NCI-H2107 treated with DMSO at 0.1 percent for 48 hours (cell line): ENCODE data around the gene ITPRIPL2.

Source experiments
- DNase-seq: peaks from one replicate; lab custom pipeline; 2025; ENCODE audit not compliant: unreplicated experiment; lab: John Stamatoyannopoulos, UW

ITPRIPL2 gene

GRCh38 chr16:19093631-19094541 is 19.9 kb upstream of the ITPRIPL2 start:
- no peak for DNase-seq

GRCh38 chr16:19094542-19095365 is 19.0 kb upstream of the ITPRIPL2 start:
- no peak for DNase-seq

- no peak for DNase-seq
Measured at GRCh38 chr16:19095654-19096053, 18.1 kb upstream of the ITPRIPL2 start.

GRCh38 chr16:19098173-19098572 is 15.6 kb upstream of the ITPRIPL2 start:
- no peak for DNase-seq

- DNase-seq: no peak
Measured at GRCh38 chr16:19102187-19102872, 11.4 kb upstream of the ITPRIPL2 start.

GRCh38 chr16:19104607-19105006 is 9.2 kb upstream of the ITPRIPL2 start:
- no peak for DNase-seq

GRCh38 chr16:19105131-19105530 is 8.6 kb upstream of the ITPRIPL2 start:
- DNase-seq: no peak

- DNase-seq: no peak
Measured at GRCh38 chr16:19105891-19106624, 7.7 kb upstream of the ITPRIPL2 start.

GRCh38 chr16:19106625-19107020 is 7.1 kb upstream of the ITPRIPL2 start:
- no peak for DNase-seq

- no peak for DNase-seq
Measured at GRCh38 chr16:19108409-19109287, 5.1 kb upstream of the ITPRIPL2 start.

- DNase-seq: no peak
Measured at GRCh38 chr16:19109288-19109664, 4.5 kb upstream of the ITPRIPL2 start.

GRCh38 chr16:19110537-19111360 is 3.0 kb upstream of the ITPRIPL2 start:
- no peak for DNase-seq

- no peak for DNase-seq
Measured at GRCh38 chr16:19112099-19112407, 1.7 kb upstream of the ITPRIPL2 start.

GRCh38 chr16:19114359-19115147 is 789 bp downstream of the ITPRIPL2 start:
- DNase-seq: no peak

GRCh38 chr16:19115148-19116021 is 1.6 kb downstream of the ITPRIPL2 start:
- DNase-seq: no peak

GRCh38 chr16:19116711-19117449 is 3.1 kb downstream of the ITPRIPL2 start:
- no peak for DNase-seq
